CD4-positive, alpha-beta T cell treated with Interleukin-4 for 4 hours (primary cell): Measurements from ENCODE around the gene NLGN1.
"Not testable (repeated sequence)": the region's sequence is repeated elsewhere in the genome, so short reads cannot be mapped to it uniquely, and the experiment has no call there.

Experiments used
- DNase-seq: peaks from one replicate; pipeline ENCODE4 v3.0.0-alpha.2; 2020

NLGN1 gene

GRCh38 chr3:173439004-173439403 is 41.5 kb downstream of the NLGN1 start:
- no peak for DNase-seq

GRCh38 chr3:173440514-173440913 is 43.0 kb downstream of the NLGN1 start:
- no peak for DNase-seq

- not testable (repeated sequence) for DNase-seq
Measured at GRCh38 chr3:173451561-173451960, 54.0 kb downstream of the NLGN1 start.

- DNase-seq: no peak
Measured at GRCh38 chr3:173463250-173463649, 65.7 kb downstream of the NLGN1 start.

GRCh38 chr3:173465112-173465511 is 67.6 kb downstream of the NLGN1 start:
- DNase-seq: no peak

- no peak for DNase-seq
Measured at GRCh38 chr3:173465898-173466678, 68.5 kb downstream of the NLGN1 start.

GRCh38 chr3:173467501-173467900 is 70.0 kb downstream of the NLGN1 start:
- DNase-seq: no peak

- no peak for DNase-seq
Measured at GRCh38 chr3:173473237-173473636, 75.7 kb downstream of the NLGN1 start.

- no peak for DNase-seq
Measured at GRCh38 chr3:173479301-173479700, 81.8 kb downstream of the NLGN1 start.

GRCh38 chr3:173501931-173502489 is 104.5 kb downstream of the NLGN1 start:
- no peak for DNase-seq

GRCh38 chr3:173502983-173503568 is 105.5 kb downstream of the NLGN1 start:
- DNase-seq: no peak

GRCh38 chr3:173510565-173510964 is 113.0 kb downstream of the NLGN1 start:
- DNase-seq: no peak

- no peak for DNase-seq
Measured at GRCh38 chr3:173513123-173513522, 115.6 kb downstream of the NLGN1 start.

GRCh38 chr3:173529062-173529711 is 131.6 kb downstream of the NLGN1 start:
- no peak for DNase-seq

GRCh38 chr3:173531602-173532001 is 134.1 kb downstream of the NLGN1 start:
- no peak for DNase-seq

- no peak for DNase-seq
Measured at GRCh38 chr3:173538410-173538809, 140.9 kb downstream of the NLGN1 start.

GRCh38 chr3:173545590-173545989 is 148.0 kb downstream of the NLGN1 start:
- DNase-seq: not testable (repeated sequence)

- DNase-seq: no peak
Measured at GRCh38 chr3:173547070-173547469, 149.5 kb downstream of the NLGN1 start.

GRCh38 chr3:173548261-173548660 is 150.7 kb downstream of the NLGN1 start:
- DNase-seq: no peak

- no peak for DNase-seq
Measured at GRCh38 chr3:173552526-173552925, 155.0 kb downstream of the NLGN1 start.

GRCh38 chr3:173553635-173554280 is 156.2 kb downstream of the NLGN1 start:
- no peak for DNase-seq

GRCh38 chr3:173556546-173556945 is 159.0 kb downstream of the NLGN1 start:
- no peak for DNase-seq

- no peak for DNase-seq
Measured at GRCh38 chr3:173567997-173568396, 170.5 kb downstream of the NLGN1 start.
